Measurements from ENCODE around the gene MXRA5. TPM values are rescaled to one million over a fixed set of nuclear protein-coding genes. Genes with fewer than 3 reads are reported as not detected.
"Not testable (repeated sequence)": the region's sequence is repeated elsewhere in the genome, so short reads cannot be mapped to it uniquely, and the experiment has no call there.

The MXRA5 gene
- 10.8 TPM for polyA plus RNA-seq
- long read RNA-seq, donor 1 = 0 reads
- long read RNA-seq, donor 2 = 0 reads
- long read RNA-seq, donor 3 = 0 reads
- long read RNA-seq, donor 4 = 0 reads
- long read RNA-seq, donor 5 = 0 reads
- long read RNA-seq, donor 6, partial matches to known transcripts = 5 of 5 reads
- long read RNA-seq, donor 6, other reads (novel, unspliced or antisense) = 0 of 5 reads
- long read RNA-seq, donor 7 = 0 reads
- long read RNA-seq, donor 8 = 0 reads
- long read RNA-seq, donor 9 = 0 reads
- long read RNA-seq, donor 10, partial matches to known transcripts = 7 of 7 reads
- long read RNA-seq, donor 10, other reads (novel, unspliced or antisense) = 0 of 7 reads
- long read RNA-seq, donor 11 = 0 reads

GRCh38 chrX:3346501-3347259, at the start of gene MXRA5:
TSS of gene MXRA5 (minus strand) at chrX:3346652. CDS start at chrX:3343833, 2,819 bp downstream.
- Histone ChIP-seq H3K27ac (ENCODE audit: low read length) (peak within 1 kb of the TSS; percentile 44), H3K36me3 (ENCODE audit: control insufficient read depth, insufficient read depth, low read length) (no peaks in the 10 kb centered on the region), H3K4me3 (ENCODE audit: low read length) (peak within 1 kb of the TSS; percentile 37), H3K27me3 (ENCODE audit: control insufficient read depth, insufficient read depth, low read length) (peaks cover 17% of the 10 kb centered on the region), H3K9me3 (ENCODE audit: control insufficient read depth, low read depth, low read length) (no peaks in the 10 kb centered on the region), H3K4me1 (ENCODE audit: control insufficient read depth, insufficient read depth, low read length) (no peaks in the 10 kb centered on the region)
- no CpG with 5 or more reads among the region's 70 CpGs for WGBS (ENCODE audit: insufficient coverage, low lambda C conversion rate)
- DNase-seq = peak in 1 of 2 donors; percentile 4

- WGBS (ENCODE audit: insufficient coverage, low lambda C conversion rate) = no CpG with 5 or more reads among the region's 7 CpGs
- Histone ChIP-seq H3K36me3 (ENCODE audit: control insufficient read depth, insufficient read depth, low read length) (no peaks in the 10 kb centered on the region), H3K27me3 (ENCODE audit: control insufficient read depth, insufficient read depth, low read length) (no peaks in the 10 kb centered on the region), H3K9me3 (ENCODE audit: control insufficient read depth, low read depth, low read length) (no peaks in the 10 kb centered on the region), H3K4me1 (ENCODE audit: control insufficient read depth, insufficient read depth, low read length) (no peaks in the 10 kb centered on the region), H3K27ac (ENCODE audit: low read length) (no peak overlapping the region), H3K4me3 (ENCODE audit: low read length) (no peak overlapping the region)
- no peak for DNase-seq
Observed at GRCh38 chrX:3393581-3394111, 47.2 kb upstream of the MXRA5 start.

DNA sequence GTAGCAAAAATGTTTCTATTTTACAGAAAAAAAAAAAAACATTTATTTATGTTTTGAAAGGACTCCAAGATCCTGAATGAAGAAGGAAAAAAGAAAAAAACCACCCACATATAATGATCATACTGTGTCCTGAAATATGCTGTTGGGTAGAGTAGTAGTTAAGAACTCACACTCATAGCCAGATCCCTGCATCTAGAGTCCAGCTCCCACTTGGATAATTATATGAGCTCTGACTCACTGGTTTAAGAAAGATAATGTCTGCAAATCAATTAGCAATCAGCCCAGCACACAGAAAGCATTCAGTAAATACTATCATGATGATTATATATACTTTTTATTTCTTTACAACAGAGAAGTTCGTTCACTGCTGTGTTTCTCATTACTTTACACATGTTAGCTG, 46.7 kb upstream of the MXRA5 start:
- no CpG with 5 or more reads among the region's 1 CpG for WGBS (ENCODE audit: insufficient coverage, low lambda C conversion rate)
- no peaks in the 10 kb centered on the region for H3K9me3 ChIP-seq (ENCODE audit: control insufficient read depth, low read depth, low read length)
- no peak overlapping the region for H3K4me3 ChIP-seq (ENCODE audit: low read length)
- no peak for DNase-seq
- H3K27me3 ChIP-seq (ENCODE audit: control insufficient read depth, insufficient read depth, low read length) = no peaks in the 10 kb centered on the region
- no peaks in the 10 kb centered on the region for H3K4me1 ChIP-seq (ENCODE audit: control insufficient read depth, insufficient read depth, low read length)
- no peaks in the 10 kb centered on the region for H3K36me3 ChIP-seq (ENCODE audit: control insufficient read depth, insufficient read depth, low read length)
- H3K27ac ChIP-seq (ENCODE audit: low read length) = no peak overlapping the region

DNA sequence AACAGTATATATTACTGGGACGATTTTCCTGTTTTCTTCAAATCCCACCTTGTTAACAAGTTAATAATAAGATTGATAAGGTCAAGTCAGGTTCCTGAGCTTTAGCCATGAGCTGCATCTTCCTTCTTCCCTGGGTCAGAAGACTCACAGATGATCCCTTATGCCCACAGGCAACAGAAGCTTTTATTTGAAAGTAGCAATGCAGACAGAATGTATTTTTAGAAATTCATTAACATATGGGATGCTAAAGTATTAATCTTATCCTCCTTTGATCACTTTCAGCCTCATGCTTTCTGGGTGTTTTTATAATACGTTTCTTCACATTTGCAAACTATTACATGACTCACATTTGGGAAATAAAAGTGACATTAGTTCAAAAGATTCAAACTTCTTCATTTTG, 42.0 kb upstream of the MXRA5 start:
- WGBS (ENCODE audit: insufficient coverage, low lambda C conversion rate) = no CpG with 5 or more reads among the region's 2 CpGs
- H3K36me3 ChIP-seq (ENCODE audit: control insufficient read depth, insufficient read depth, low read length) = no peaks in the 10 kb centered on the region
- H3K4me3 ChIP-seq (ENCODE audit: low read length) = no peak overlapping the region
- H3K9me3 ChIP-seq (ENCODE audit: control insufficient read depth, low read depth, low read length) = no peaks in the 10 kb centered on the region
- no peak for DNase-seq
- H3K4me1 ChIP-seq (ENCODE audit: control insufficient read depth, insufficient read depth, low read length) = no peaks in the 10 kb centered on the region
- no peaks in the 10 kb centered on the region for H3K27me3 ChIP-seq (ENCODE audit: control insufficient read depth, insufficient read depth, low read length)
- no peak overlapping the region for H3K27ac ChIP-seq (ENCODE audit: low read length)

- Histone ChIP-seq H3K36me3 (ENCODE audit: control insufficient read depth, insufficient read depth, low read length) (no peaks in the 10 kb centered on the region), H3K9me3 (ENCODE audit: control insufficient read depth, low read depth, low read length) (no peaks in the 10 kb centered on the region), H3K4me3 (ENCODE audit: low read length) (no peak overlapping the region), H3K27ac (ENCODE audit: low read length) (no peak overlapping the region), H3K27me3 (ENCODE audit: control insufficient read depth, insufficient read depth, low read length) (no peaks in the 10 kb centered on the region), H3K4me1 (ENCODE audit: control insufficient read depth, insufficient read depth, low read length) (no peaks in the 10 kb centered on the region)
- no peak for DNase-seq
- no CpG with 5 or more reads among the region's 3 CpGs for WGBS (ENCODE audit: insufficient coverage, low lambda C conversion rate)
Observed at GRCh38 chrX:3384327-3384726, 37.9 kb upstream of the MXRA5 start.

DNA sequence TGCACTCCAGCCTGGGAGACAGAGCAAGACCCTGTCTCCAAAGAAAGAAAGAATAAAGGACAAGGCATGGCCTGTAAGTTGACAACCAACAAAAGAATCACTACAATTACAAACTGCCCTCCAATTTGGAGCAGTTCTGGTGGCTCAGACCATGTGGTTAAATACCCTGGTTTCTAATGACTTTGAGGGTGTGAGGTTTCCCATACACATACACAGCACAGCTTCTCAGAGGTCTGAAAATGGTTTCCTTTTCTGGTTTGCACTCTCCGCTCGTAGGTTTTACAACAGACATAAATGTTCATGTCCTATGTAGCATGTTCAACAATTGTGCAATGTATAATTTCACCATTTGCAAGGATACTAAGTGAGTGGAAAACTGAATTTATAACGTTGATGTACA, 34.2 kb upstream of the MXRA5 start:
- H3K9me3 ChIP-seq (ENCODE audit: control insufficient read depth, low read depth, low read length) = no peaks in the 10 kb centered on the region
- DNase-seq = no peak
- H3K4me3 ChIP-seq (ENCODE audit: low read length) = no peak overlapping the region
- no peaks in the 10 kb centered on the region for H3K36me3 ChIP-seq (ENCODE audit: control insufficient read depth, insufficient read depth, low read length)
- no peak overlapping the region for H3K27ac ChIP-seq (ENCODE audit: low read length)
- H3K4me1 ChIP-seq (ENCODE audit: control insufficient read depth, insufficient read depth, low read length) = no peaks in the 10 kb centered on the region
- WGBS (ENCODE audit: insufficient coverage, low lambda C conversion rate) = no CpG with 5 or more reads among the region's 3 CpGs
- H3K27me3 ChIP-seq (ENCODE audit: control insufficient read depth, insufficient read depth, low read length) = no peaks in the 10 kb centered on the region

GRCh38 chrX:3379111-3379510, 32.7 kb upstream of the MXRA5 start:
- H3K4me1 ChIP-seq (ENCODE audit: control insufficient read depth, insufficient read depth, low read length) = no peaks in the 10 kb centered on the region
- no peaks in the 10 kb centered on the region for H3K36me3 ChIP-seq (ENCODE audit: control insufficient read depth, insufficient read depth, low read length)
- no peak overlapping the region for H3K27ac ChIP-seq (ENCODE audit: low read length)
- H3K27me3 ChIP-seq (ENCODE audit: control insufficient read depth, insufficient read depth, low read length) = no peaks in the 10 kb centered on the region
- no peak overlapping the region for H3K4me3 ChIP-seq (ENCODE audit: low read length)
- no CpG with 5 or more reads among the region's 4 CpGs for WGBS (ENCODE audit: insufficient coverage, low lambda C conversion rate)
- DNase-seq = no peak
- no peaks in the 10 kb centered on the region for H3K9me3 ChIP-seq (ENCODE audit: control insufficient read depth, low read depth, low read length)

- no peak for DNase-seq
- Histone ChIP-seq H3K27me3 (ENCODE audit: control insufficient read depth, insufficient read depth, low read length) (no peaks in the 10 kb centered on the region), H3K36me3 (ENCODE audit: control insufficient read depth, insufficient read depth, low read length) (no peaks in the 10 kb centered on the region), H3K9me3 (ENCODE audit: control insufficient read depth, low read depth, low read length) (no peaks in the 10 kb centered on the region), H3K4me3 (ENCODE audit: low read length) (no peak overlapping the region), H3K4me1 (ENCODE audit: control insufficient read depth, insufficient read depth, low read length) (no peaks in the 10 kb centered on the region), H3K27ac (ENCODE audit: low read length) (no peak overlapping the region)
- no CpG with 5 or more reads among the region's 4 CpGs for WGBS (ENCODE audit: insufficient coverage, low lambda C conversion rate)
Observed at GRCh38 chrX:3378156-3378555, 31.7 kb upstream of the MXRA5 start.

GRCh38 chrX:3377560-3377959, 31.1 kb upstream of the MXRA5 start:
- Histone ChIP-seq H3K27ac (ENCODE audit: low read length) (no peak overlapping the region), H3K27me3 (ENCODE audit: control insufficient read depth, insufficient read depth, low read length) (no peaks in the 10 kb centered on the region), H3K9me3 (ENCODE audit: control insufficient read depth, low read depth, low read length) (no peaks in the 10 kb centered on the region), H3K4me3 (ENCODE audit: low read length) (no peak overlapping the region), H3K4me1 (ENCODE audit: control insufficient read depth, insufficient read depth, low read length) (no peaks in the 10 kb centered on the region), H3K36me3 (ENCODE audit: control insufficient read depth, insufficient read depth, low read length) (no peaks in the 10 kb centered on the region)
- DNase-seq = no peak
- WGBS (ENCODE audit: insufficient coverage, low lambda C conversion rate) = no CpG with 5 or more reads among the region's 13 CpGs

DNA sequence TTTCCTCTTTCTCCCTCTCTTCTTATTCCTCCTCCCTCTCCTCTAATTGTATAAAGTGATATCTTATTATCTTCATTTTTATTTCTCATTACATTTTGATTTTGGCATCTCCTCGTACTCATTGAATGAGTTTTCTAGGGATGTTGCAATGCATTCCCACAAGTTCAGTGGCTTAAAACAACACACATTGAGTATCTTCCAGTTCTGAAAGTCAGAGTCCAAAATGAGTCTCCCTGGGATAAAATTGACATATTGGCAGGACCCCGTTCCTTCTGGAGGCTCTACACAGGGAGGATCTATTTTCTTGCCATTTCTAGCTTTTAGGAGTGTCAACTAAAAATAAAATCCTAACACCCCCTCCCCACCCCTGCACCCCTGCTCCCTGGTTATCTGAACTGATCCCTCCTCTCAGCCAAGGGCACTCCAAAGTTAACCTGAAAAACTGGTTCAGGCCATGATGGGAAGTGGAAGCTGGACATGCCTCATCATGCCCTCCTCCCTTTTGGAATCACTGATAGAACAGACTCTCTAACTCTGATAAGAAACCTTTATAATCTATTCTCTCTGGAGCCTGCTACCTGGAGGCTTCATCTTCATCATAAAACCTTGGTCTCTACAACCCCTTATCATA, 29.5 kb upstream of the MXRA5 start:
- whole genome bisulfite sequencing (ENCODE audit: insufficient coverage, low lambda C conversion rate) = no CpG with 5 or more reads among the region's 2 CpGs
- H3K4me1 ChIP-seq (ENCODE audit: control insufficient read depth, insufficient read depth, low read length); H3K36me3 ChIP-seq (ENCODE audit: control insufficient read depth, insufficient read depth, low read length); H3K4me3 ChIP-seq (ENCODE audit: low read length); H3K27ac ChIP-seq (ENCODE audit: low read length); H3K27me3 ChIP-seq (ENCODE audit: control insufficient read depth, insufficient read depth, low read length); H3K9me3 ChIP-seq (ENCODE audit: control insufficient read depth, low read depth, low read length); DNase-seq: not testable (repeated sequence)
